BE2C (cell line): Measurements from ENCODE around the gene SLC9A8.

Experiments used
- DNase-seq: peaks from one replicate; pipeline ENCODE4 v3.0.0-alpha.2; 2020
- H3K27me3 ChIP-seq: fragments of 250-450 bp; sonication (Bioruptor Pico); 2 replicates; pipeline ENCODE4 v1.5.1; 2020; ENCODE audit warnings: mild to moderate bottlenecking
- H3K36me3 ChIP-seq: fragments of 250-450 bp; sonication (Bioruptor Pico); 2 replicates; pipeline ENCODE4 v1.5.1; 2020; ENCODE audit warnings: mild to moderate bottlenecking
- H3K4me1 ChIP-seq: fragments of 250-450 bp; sonication (Bioruptor Pico); 2 replicates; pipeline ENCODE4 v1.5.1; 2020
- H3K4me3 ChIP-seq: 2 replicates; pipeline ENCODE4 v1.5.1; 2011; ENCODE audit warnings: low read depth, low read length
- H3K9me3 ChIP-seq: fragments of 250-450 bp; sonication (Bioruptor Pico); 2 replicates; pipeline ENCODE4 v1.5.1; 2020
- TF ChIP-seq, protein P1 (sequence below): IDR thresholded peaks from 2 replicates; pipeline ENCODE4 v1.5.1; 2012; ENCODE audit warnings: mild to moderate bottlenecking, low read depth, low read length

SLC9A8 gene

DNA sequence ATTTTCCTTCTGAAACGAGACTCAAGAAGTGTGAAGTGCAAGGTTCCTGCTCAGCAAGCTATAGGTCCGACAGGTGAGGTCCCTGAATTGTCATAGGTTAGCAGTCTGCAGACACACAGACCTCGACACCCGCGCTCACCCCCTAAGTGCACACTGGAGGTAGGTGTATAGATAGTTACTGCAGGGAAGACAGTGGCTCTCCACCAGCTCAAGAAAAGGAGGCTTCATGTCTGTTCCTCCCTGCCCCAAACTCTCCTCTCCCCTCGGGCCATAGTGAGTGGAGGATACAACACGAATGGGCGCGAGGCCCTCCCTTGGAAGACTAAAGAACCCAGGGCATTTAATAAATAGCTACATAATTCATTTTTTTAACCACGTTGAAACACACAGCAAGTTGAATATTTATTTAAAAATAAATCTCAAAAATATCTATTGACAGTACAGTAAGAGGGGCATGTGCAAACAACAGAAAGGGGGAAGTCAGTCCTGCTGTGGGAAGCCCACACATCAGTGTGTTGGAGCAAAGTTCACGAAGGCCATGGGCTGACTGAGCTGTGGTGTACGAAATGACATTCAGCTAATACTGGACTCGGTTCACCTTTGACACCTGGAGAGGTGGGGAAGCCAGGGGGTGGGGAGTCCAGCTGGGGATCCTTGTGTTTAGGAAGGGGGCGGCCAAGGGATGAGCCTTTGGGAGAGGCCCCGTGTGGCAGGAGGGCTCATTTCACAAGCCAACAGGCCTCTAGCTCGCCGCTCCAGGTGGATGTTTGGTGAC, 92.0 kb downstream of the SLC9A8 start:
- DNase-seq: no peak
- Histone ChIP-seq H3K36me3 (peaks cover 48% of the 10 kb centered on the region), H3K4me3 (no peak overlapping the region), H3K4me1 (no peaks in the 10 kb centered on the region), H3K27me3 (no peaks in the 10 kb centered on the region), H3K9me3 (no peaks in the 10 kb centered on the region)
- TF ChIP-seq, protein P1, sequence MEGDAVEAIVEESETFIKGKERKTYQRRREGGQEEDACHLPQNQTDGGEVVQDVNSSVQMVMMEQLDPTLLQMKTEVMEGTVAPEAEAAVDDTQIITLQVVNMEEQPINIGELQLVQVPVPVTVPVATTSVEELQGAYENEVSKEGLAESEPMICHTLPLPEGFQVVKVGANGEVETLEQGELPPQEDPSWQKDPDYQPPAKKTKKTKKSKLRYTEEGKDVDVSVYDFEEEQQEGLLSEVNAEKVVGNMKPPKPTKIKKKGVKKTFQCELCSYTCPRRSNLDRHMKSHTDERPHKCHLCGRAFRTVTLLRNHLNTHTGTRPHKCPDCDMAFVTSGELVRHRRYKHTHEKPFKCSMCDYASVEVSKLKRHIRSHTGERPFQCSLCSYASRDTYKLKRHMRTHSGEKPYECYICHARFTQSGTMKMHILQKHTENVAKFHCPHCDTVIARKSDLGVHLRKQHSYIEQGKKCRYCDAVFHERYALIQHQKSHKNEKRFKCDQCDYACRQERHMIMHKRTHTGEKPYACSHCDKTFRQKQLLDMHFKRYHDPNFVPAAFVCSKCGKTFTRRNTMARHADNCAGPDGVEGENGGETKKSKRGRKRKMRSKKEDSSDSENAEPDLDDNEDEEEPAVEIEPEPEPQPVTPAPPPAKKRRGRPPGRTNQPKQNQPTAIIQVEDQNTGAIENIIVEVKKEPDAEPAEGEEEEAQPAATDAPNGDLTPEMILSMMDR: no peak

DNA sequence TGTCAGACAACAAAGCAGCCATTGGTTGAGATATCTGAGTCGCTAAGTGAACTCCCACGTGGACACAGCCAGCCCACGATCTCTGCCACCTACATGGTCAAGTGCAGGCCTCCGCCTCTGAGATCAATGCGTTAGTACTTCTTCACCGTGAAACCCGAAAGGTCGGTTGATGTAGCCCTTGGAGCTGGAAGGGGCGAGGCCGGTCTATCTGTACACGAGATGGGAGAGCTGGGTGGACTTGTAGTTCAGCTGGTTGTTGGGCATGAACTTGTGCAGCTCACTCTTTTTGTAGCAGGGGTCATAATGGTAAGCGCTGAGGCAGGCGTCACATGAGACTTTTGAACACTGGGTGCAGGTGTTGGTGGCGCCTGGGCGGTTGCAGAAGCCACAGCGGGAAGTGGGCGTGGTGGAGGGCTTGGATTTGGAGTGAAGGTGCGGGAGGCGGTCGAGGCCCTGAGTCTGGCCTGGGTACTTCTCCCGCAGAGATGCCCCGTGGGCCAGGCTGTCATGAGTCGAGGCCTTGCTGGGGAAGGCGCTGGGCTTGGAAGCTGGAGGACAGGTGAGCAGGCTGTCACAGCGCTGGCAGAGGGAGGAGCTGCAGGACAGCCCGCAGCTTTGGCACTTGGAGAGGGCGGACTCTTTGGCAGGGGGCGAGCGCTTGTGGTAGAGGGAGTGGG, 92.9 kb downstream of the SLC9A8 start:
- no peak for DNase-seq
- TF ChIP-seq, protein P1: no peak
- no peaks in the 10 kb centered on the region for H3K9me3 ChIP-seq
- no peaks in the 10 kb centered on the region; the same call in 1 of the 2 replicates for H3K4me1 ChIP-seq
- H3K4me3 ChIP-seq: no peak overlapping the region
- peaks cover 54% of the 10 kb centered on the region for H3K36me3 ChIP-seq
- H3K27me3 ChIP-seq: no peaks in the 10 kb centered on the region

DNA sequence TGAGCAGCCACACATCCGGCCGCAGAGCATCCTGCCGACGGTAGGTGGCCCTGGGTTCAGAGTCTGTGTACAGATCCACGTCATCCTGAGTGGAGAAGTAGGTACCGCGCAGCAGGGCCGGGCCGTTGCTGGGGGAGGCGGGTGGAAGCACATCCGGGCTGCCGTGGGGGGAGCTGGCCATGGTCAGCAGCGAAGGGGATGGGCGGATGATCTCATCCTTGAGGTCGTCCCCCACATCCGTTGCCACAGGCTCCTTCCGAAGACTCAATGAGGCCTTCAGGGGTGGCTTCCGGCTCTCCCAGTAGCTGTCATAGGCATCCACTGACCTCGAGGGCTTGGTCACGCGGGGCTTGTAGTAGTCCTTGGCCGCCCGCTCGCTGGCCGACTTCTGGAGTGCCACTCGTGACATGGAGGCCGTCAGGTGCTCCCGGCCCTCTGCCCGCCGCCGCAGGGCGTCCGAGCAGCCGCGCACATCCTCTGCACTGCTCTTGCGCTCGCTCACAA, 93.5 kb downstream of the SLC9A8 start:
- Histone ChIP-seq H3K9me3 (no peaks in the 10 kb centered on the region), H3K4me1 (no peaks in the 10 kb centered on the region; the same call in 1 of the 2 replicates), H3K27me3 (no peaks in the 10 kb centered on the region), H3K4me3 (no peak overlapping the region), H3K36me3 (peaks cover 54% of the 10 kb centered on the region)
- no peak for DNase-seq
- TF ChIP-seq, protein P1: no peak

DNA sequence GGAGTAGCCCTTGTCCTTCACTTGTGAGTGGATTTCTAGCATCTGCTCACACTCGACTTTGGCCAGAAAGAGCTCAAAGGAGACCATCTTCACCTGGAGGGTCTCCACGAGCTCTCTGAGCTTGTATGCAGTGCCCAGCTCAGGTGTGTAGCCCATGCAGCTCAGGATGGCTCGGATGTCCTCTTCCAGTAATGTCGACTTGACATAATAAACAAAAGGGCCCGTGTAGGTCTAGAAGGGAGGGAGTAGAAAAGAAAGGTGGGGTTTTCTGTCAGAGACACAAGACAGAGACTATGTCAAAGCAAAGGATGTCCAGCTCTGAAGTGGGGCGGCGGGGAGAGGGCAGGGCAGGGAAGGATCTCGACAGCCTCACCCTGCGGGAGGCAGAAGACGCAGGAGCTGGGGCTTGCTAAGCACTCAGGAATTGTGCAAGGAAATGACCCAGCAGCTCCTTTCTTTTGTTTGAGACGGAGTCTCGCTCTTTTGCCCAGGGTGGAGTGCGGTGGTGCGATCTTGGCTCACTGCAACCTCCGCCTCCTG, 94.1 kb downstream of the SLC9A8 start:
- DNase-seq: no peak
- no peaks in the 10 kb centered on the region for H3K9me3 ChIP-seq
- TF ChIP-seq, protein P1: no peak
- H3K4me3 ChIP-seq: no peak overlapping the region
- H3K4me1 ChIP-seq: no peaks in the 10 kb centered on the region; the same call in 1 of the 2 replicates
- H3K27me3 ChIP-seq: no peaks in the 10 kb centered on the region
- peaks cover 54% of the 10 kb centered on the region for H3K36me3 ChIP-seq

DNA sequence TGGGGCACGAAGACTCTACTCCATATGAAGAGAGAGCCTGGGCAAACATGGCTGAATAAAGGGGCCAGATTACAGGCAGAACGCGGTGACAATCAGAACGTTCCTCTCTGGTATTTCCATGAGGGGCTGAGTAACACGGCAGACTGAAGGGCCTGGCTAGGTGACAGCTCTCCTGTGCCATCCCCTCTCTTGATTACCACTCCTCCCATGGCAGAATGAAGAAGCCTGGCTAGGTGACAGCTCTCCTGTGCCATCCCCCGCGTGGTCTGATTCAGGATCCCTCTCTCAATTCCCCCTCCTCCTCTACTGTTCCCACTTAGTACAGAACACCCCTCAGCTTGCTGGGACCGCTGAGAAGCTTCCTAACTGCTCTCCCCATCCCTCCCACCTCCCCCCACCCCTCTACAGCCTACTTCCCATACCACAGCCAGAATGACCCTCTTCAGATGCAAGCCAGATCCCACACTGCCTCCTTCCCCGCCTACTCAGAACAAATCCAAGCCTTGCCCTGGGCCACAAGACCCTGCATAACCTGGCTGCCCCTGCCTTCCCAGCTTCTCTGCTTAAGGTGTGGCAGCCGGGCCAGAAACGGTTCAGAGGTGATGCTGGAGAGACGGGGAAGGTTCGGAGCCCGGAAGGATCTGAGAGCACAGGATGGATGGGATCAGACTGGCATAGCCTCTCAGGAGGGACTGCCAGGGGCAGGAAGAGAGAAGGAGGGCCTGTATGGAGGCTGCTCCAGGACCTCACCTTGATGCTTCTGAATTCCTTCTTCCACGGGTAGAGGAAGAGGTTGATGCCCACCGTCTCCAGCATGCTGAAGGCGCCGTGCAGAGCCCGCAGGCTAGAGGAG, 95.0 kb downstream of the SLC9A8 start:
- H3K27me3 ChIP-seq: no peaks in the 10 kb centered on the region
- no peak for DNase-seq
- TF ChIP-seq, protein P1: no peak
- peaks cover 54% of the 10 kb centered on the region for H3K36me3 ChIP-seq
- no peaks in the 10 kb centered on the region; the same call in 1 of the 2 replicates for H3K4me1 ChIP-seq
- H3K9me3 ChIP-seq: no peaks in the 10 kb centered on the region
- H3K4me3 ChIP-seq: no peak overlapping the region
